Endothelial cell of umbilical vein (primary cell): Measurements from ENCODE around the gene SIPA1. TPM values are rescaled to one million over a fixed set of nuclear protein-coding genes. Genes with fewer than 3 reads are reported as not detected.

Source experiments
- BruUV-seq: library from RNA; stranded (reverse); fragments of 400-500 nt; replicated peaks from 2 replicates; lab custom pipeline; 2021; lab: Mats Ljungman, UMichigan
- CTCF ChIA-PET: fragments of 300-600, 350-600 bp; sonication (Branson Sonifier 250); formaldehyde crosslinking; loops from one replicate; lab custom pipeline; 2021; ENCODE audit warnings: antibody characterized with exemption, inconsistent platforms; lab: Charles Lee
- POLR2A ChIA-PET: fragments of 300-600, 350-600 bp; sonication (Branson Sonifier 250); formaldehyde crosslinking; loops from one replicate; lab custom pipeline; 2021; ENCODE audit warnings: antibody characterized with exemption, inconsistent platforms; lab: Charles Lee
- DNase-seq: peaks from one replicate; pipeline ENCODE4 v3.0.0-alpha.2; 2011; ENCODE audit warnings: low read depth, low spot score
- FAIRE-seq: peaks from 2 replicates; lab custom pipeline; 2011; peaks lifted over from hg19 to GRCh38; lab: Jason Lieb, UNC
- H2AFZ ChIP-seq: 2 replicates; pipeline ENCODE4 v1.6.0; 2012; ENCODE audit warnings: low read depth, low read length, control low read depth, inconsistent platforms
- H3K27ac ChIP-seq: 2 replicates; pipeline ENCODE4 v1.5.1; 2011; ENCODE audit warnings: low read depth, mild to moderate bottlenecking, control low read depth, low read length, moderate library complexity; ENCODE audit not compliant: insufficient read depth
- H3K27me3 ChIP-seq, 2 experiments: 2 replicates each; pipeline versions ENCODE4 v1.6.0 to v1.6.1; 2011; ENCODE audit warnings: low read length in 2 of 2, mixed read lengths in 1 of 2; ENCODE audit not compliant: control insufficient read depth in 2 of 2, insufficient read depth in 2 of 2
- H3K36me3 ChIP-seq, 2 experiments: 2 replicates in 1 of 2; 3 replicates in 1 of 2; pipeline ENCODE4 v1.5.1; 2011; ENCODE audit warnings: low read length in 2 of 2, mild to moderate bottlenecking in 1 of 2, moderate library complexity in 1 of 2; ENCODE audit not compliant: control insufficient read depth in 2 of 2, insufficient read depth in 2 of 2; ENCODE audit errors: extremely low read depth in 1 of 2
- H3K4me1 ChIP-seq: 3 replicates; pipeline ENCODE4 v1.5.1; 2011; ENCODE audit warnings: mild to moderate bottlenecking, low read length; ENCODE audit not compliant: control insufficient read depth, insufficient read depth; ENCODE audit errors: extremely low read depth
- H3K4me2 ChIP-seq: 2 replicates; pipeline ENCODE4 v1.6.1; 2011; ENCODE audit warnings: low read length, control low read depth, mixed read lengths; ENCODE audit not compliant: insufficient read depth
- H3K4me3 ChIP-seq, 3 experiments: fragments of 200-600 bp in 1 of 3; sonication (generic), shearing (Covaris generic) in 1 of 3; replicated peaks in 1 of 3; 2 replicates each; pipeline ENCODE4 v1.5.1; 2011 to 2016; ENCODE audit warnings: control low read depth in 3 of 3, low read length in 3 of 3, mild to moderate bottlenecking in 2 of 3, inconsistent platforms in 1 of 3, low read depth in 1 of 3, moderate library complexity in 1 of 3; ENCODE audit not compliant: insufficient read depth in 1 of 3
- H3K79me2 ChIP-seq: 2 replicates; pipeline ENCODE4 v1.6.0; 2012; ENCODE audit warnings: low read length, inconsistent platforms; ENCODE audit not compliant: control insufficient read depth, insufficient read depth
- H3K9ac ChIP-seq: replicated peaks from 2 replicates; pipeline ENCODE3; 2011; ENCODE audit warnings: low read length, control low read depth; ENCODE audit not compliant: insufficient read depth; ENCODE audit errors: extremely low read depth
- H3K9me1 ChIP-seq: replicated peaks from 3 replicates; pipeline ENCODE4 v1.6.0; 2011; ENCODE audit warnings: mild to moderate bottlenecking, low read length; ENCODE audit not compliant: control insufficient read depth, insufficient read depth; ENCODE audit errors: extremely low read depth
- H3K9me3 ChIP-seq: replicated peaks from 2 replicates; pipeline ENCODE4 v1.5.1; 2012; ENCODE audit warnings: low read length, inconsistent platforms; ENCODE audit not compliant: control insufficient read depth, insufficient read depth
- H4K20me1 ChIP-seq: replicated peaks from 2 replicates; pipeline ENCODE3; 2011; ENCODE audit warnings: mild to moderate bottlenecking, low read length; ENCODE audit not compliant: control insufficient read depth, insufficient read depth; ENCODE audit errors: extremely low read depth
- EZH2 ChIP-seq: IDR thresholded peaks from 2 replicates; pipeline ENCODE4 v1.6.1; 2012; ENCODE audit warnings: borderline replicate concordance, low read depth, mild to moderate bottlenecking, moderate library complexity, low read length, inconsistent platforms; ENCODE audit not compliant: severe bottlenecking
- FOS ChIP-seq: IDR thresholded peaks from 2 replicates; pipeline ENCODE4 v1.6.1; 2011; ENCODE audit warnings: mild to moderate bottlenecking, low read length, moderate library complexity, borderline replicate concordance; ENCODE audit not compliant: insufficient read depth
- GATA2 ChIP-seq: IDR thresholded peaks from 2 replicates; pipeline ENCODE4 v1.7.0; 2011; ENCODE audit warnings: low read depth, mild to moderate bottlenecking, moderate library complexity, mixed read lengths, low read length; ENCODE audit not compliant: insufficient read length, insufficient read depth
- JUN ChIP-seq: IDR thresholded peaks from 2 replicates; pipeline ENCODE4 v1.6.1; 2011; ENCODE audit warnings: borderline replicate concordance, low read depth; ENCODE audit not compliant: insufficient read length, insufficient read depth
- MYC ChIP-seq: IDR thresholded peaks from one replicate; pipeline ENCODE4 v1.6.1; 2011; ENCODE audit warnings: mild to moderate bottlenecking, low read depth, low read length
- POLR2A ChIP-seq: IDR thresholded peaks from 2 replicates; pipeline ENCODE4 v1.6.1; 2012; ENCODE audit warnings: low read depth, mild to moderate bottlenecking, control low read depth, low read length
- POLR2AphosphoS5 ChIP-seq: IDR thresholded peaks from 2 replicates; pipeline ENCODE4 v1.6.1; 2012; ENCODE audit warnings: low read depth, mild to moderate bottlenecking, control low read depth, low read length, moderate library complexity; ENCODE audit not compliant: insufficient read depth
- dilution Hi-C: fragments of 300-500 bp; cut with MboI; formaldehyde crosslinking; loops from one replicate; pipeline ENCODE4 v1.15.0; 2019; ENCODE audit warnings: low sequenced_read_pairs; ENCODE audit not compliant: extremely low pct_ligation_motif_present
- intact Hi-C: fragments of 100-400 bp; cut with micrococcal nuclease; formaldehyde crosslinking; loops from one replicate; pipeline ENCODE4 v1.10.0; 2022
- polyA plus RNA-seq, 4 experiments: library from polyadenylated mRNA; depleted of rRNA in 3 of 4; stranded (reverse) in 3 of 4; unstranded in 1 of 4; fragments of >200 nt; gene quantifications; 2 replicates each; pipeline versions ENCODE4 v1.2.1 to v1.2.3, GENCODE V29; 2011 to 2012; ENCODE audit warnings: missing spikeins in 1 of 4
- total RNA-seq: library from RNA; stranded (reverse); gene quantifications from 2 replicates; pipeline ENCODE4 v1.2.3, GENCODE V29; 2021
- TF ChIP-seq, protein P1 (sequence below), 2 donors: IDR thresholded peaks; 1 replicate in 1 of 2; 2 replicates in 1 of 2; pipeline ENCODE4 v1.5.1; 2011; ENCODE audit warnings: low read length in 2 of 2, mild to moderate bottlenecking in 2 of 2, moderate library complexity in 2 of 2, control low read depth in 1 of 2, inconsistent platforms in 1 of 2, low read depth in 1 of 2; ENCODE audit not compliant: insufficient read depth in 1 of 2; ENCODE audit errors: extremely low read depth in 1 of 2
- TF ChIP-seq, protein P2 (sequence below): IDR thresholded peaks from 2 replicates; pipeline ENCODE4 v1.6.1; 2011; ENCODE audit not compliant: insufficient read depth, insufficient read length

SIPA1 gene
- total and polyA plus RNA-seq, 2 donors (not counting 3 experiments of a cell fraction or from before 2014, with no cell fraction given): 67.5 to 119 TPM

DNA sequence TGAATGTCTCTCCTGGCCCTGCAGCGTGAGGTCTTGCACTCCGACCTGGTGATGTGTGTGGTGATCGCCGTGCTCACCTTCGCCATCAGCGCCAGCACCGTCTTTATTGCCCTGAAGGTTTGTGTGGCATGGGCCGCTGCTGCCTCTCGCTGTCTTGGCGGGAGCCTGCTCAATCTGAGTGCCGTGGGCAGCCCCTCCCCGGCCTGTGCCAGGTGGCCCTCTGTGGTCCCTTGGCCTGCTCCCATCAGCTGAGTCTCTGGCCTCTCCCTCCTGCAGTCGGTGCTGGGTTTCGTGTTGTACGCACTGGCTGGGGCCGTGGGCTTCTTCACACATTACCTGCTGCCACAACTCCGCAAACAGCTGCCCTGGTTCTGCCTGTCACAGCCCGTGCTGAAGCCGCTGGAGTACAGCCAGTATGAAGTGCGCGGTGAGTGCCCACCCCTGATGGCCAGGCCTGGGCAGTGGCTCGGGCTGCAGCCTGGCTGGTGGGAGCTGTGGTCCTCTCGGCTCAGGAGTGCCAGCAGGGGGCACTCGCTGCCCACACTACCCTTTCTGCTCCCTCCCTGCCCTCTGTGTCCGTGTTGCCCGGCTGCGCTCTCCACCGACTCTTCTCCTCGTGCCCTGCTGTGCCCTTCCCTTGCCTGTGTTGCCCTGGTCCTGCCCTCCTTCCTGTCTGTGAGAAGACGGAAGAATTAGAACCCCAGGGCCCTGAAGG, 12.1 kb upstream of the SIPA1 start:
- Histone ChIP-seq H3K36me3 (peaks cover 21 to 70% of the 10 kb centered on the region in 2 experiments), H3K27ac (no peak overlapping the region), H3K4me1 (no peaks in the 10 kb centered on the region), H3K79me2 (no peaks in the 10 kb centered on the region), H3K27me3 (no peaks in the 10 kb centered on the region), H4K20me1 (no peaks in the 10 kb centered on the region), H2AFZ (no peak overlapping the region), H3K9ac (no peak overlapping the region), H3K4me3 (no peak overlapping the region), H3K9me3 (no peaks in the 10 kb centered on the region), H3K4me2 (no peak overlapping the region), H3K9me1 (no peaks in the 10 kb centered on the region)
- FAIRE-seq (peak; percentile 89), DNase-seq (peak; percentile 56)
- CTCF ChIA-PET: interaction anchor here (0.9 to 2.8 kb wide), 23 partner anchors 9 to 363 kb away, joined by 3 to 24 read pairs (median 5); partner anchors contain the start of genes AP5B1, FAM89B, FIBP and KAT5
- POLR2A ChIA-PET: interaction anchor here (1.0 kb wide), 1 partner anchor 11 kb away, joined by 3 read pairs; the partner anchor contains the start of gene PCNX3
- no TSS peak for BruUV-seq
- TF ChIP-seq, protein P1, sequence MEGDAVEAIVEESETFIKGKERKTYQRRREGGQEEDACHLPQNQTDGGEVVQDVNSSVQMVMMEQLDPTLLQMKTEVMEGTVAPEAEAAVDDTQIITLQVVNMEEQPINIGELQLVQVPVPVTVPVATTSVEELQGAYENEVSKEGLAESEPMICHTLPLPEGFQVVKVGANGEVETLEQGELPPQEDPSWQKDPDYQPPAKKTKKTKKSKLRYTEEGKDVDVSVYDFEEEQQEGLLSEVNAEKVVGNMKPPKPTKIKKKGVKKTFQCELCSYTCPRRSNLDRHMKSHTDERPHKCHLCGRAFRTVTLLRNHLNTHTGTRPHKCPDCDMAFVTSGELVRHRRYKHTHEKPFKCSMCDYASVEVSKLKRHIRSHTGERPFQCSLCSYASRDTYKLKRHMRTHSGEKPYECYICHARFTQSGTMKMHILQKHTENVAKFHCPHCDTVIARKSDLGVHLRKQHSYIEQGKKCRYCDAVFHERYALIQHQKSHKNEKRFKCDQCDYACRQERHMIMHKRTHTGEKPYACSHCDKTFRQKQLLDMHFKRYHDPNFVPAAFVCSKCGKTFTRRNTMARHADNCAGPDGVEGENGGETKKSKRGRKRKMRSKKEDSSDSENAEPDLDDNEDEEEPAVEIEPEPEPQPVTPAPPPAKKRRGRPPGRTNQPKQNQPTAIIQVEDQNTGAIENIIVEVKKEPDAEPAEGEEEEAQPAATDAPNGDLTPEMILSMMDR (IDR thresholded peaks at IDR 0.05; ENCODE audit: extremely low read depth in 1 of 2, insufficient read depth in 1 of 2, low read depth in 1 of 2, low read length in 2 of 2): peak; percentile 81 to 91
- TF ChIP-seq MYC: no peak
- dilution Hi-C loops (no loop called here), intact Hi-C loops (loop anchor here (1.0 to 2.0 kb wide), 3 partner anchors 81 to 193 kb away; no protein-coding TSS in a partner anchor)

DNA sequence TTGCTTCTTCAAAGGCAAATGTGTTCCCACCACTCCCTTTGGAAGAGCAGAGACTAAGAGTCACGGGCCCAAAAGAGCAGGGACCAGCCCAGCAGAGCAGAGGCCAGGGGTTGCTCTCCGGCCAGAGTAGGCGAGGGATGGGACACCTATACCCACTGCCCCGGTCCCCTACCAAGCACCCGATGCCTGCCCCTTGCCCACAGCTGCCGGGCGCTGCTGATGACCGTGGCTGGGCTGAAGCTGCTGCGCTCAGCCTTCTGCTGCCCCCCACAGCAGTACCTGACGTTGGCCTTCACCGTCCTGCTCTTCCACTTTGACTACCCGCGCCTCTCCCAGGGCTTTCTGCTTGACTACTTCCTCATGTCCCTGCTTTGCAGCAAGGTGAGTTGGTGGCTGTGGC, 10.7 kb upstream of the SIPA1 start:
- DNase-seq: no peak
- H3K79me2 ChIP-seq: no peaks in the 10 kb centered on the region
- H3K9me1 ChIP-seq: no peaks in the 10 kb centered on the region
- no peak overlapping the region for H3K4me3 ChIP-seq
- H3K9me3 ChIP-seq: no peaks in the 10 kb centered on the region
- FAIRE-seq: no peak
- BruUV-seq: no TSS peak
- intact Hi-C loops (loop anchor here (2.0 kb wide), 2 partner anchors 142 to 192 kb away; no protein-coding TSS in a partner anchor), dilution Hi-C loops (no loop called here)
- no peaks in the 10 kb centered on the region for H4K20me1 ChIP-seq
- H3K27ac ChIP-seq: no peak overlapping the region
- no peak overlapping the region for H3K9ac ChIP-seq
- no peaks in the 10 kb centered on the region for H3K4me1 ChIP-seq
- no peaks in the 10 kb centered on the region for H3K27me3 ChIP-seq
- peaks cover 21 to 69% of the 10 kb centered on the region in 2 experiments for H3K36me3 ChIP-seq
- POLR2A ChIA-PET: interaction anchor here (0.9 kb wide), 1 partner anchor 11 kb away, joined by 3 read pairs; the partner anchor contains the start of gene SIPA1
- no peak overlapping the region for H2AFZ ChIP-seq
- TF ChIP-seq GATA2 (no peak), FOS (no peak), POLR2AphosphoS5 (no peak), MYC (no peak), EZH2 (no peak), POLR2A (no peak), JUN (no peak)
- TF ChIP-seq, protein P2, sequence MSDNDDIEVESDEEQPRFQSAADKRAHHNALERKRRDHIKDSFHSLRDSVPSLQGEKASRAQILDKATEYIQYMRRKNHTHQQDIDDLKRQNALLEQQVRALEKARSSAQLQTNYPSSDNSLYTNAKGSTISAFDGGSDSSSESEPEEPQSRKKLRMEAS: no peak
- TF ChIP-seq, protein P1 (IDR thresholded peaks at IDR 0.05; ENCODE audit: extremely low read depth in 1 of 2, insufficient read depth in 1 of 2, low read depth in 1 of 2, low read length in 2 of 2): no peak
- no peak overlapping the region for H3K4me2 ChIP-seq
- CTCF ChIA-PET: interaction anchor here (1.3 to 2.8 kb wide), 6 partner anchors 11 to 191 kb away, joined by 3 to 24 read pairs (median 12); partner anchors contain the start of genes AP5B1, PCNX3 and SIPA1
